AG09319 (cell line): ENCODE results near the gene EIF2S2.

Experiments
- DNase-seq: peaks from one replicate; pipeline ENCODE4 v3.0.0-alpha.2; 2010; ENCODE audit warnings: low read depth; ENCODE audit errors: extremely low read depth
- TF ChIP-seq, protein P1 (sequence below): IDR thresholded peaks from 2 replicates; pipeline ENCODE4 v1.5.1; 2011; ENCODE audit warnings: low read depth, mild to moderate bottlenecking, inconsistent platforms, low read length, moderate library complexity

The EIF2S2 gene

DNA sequence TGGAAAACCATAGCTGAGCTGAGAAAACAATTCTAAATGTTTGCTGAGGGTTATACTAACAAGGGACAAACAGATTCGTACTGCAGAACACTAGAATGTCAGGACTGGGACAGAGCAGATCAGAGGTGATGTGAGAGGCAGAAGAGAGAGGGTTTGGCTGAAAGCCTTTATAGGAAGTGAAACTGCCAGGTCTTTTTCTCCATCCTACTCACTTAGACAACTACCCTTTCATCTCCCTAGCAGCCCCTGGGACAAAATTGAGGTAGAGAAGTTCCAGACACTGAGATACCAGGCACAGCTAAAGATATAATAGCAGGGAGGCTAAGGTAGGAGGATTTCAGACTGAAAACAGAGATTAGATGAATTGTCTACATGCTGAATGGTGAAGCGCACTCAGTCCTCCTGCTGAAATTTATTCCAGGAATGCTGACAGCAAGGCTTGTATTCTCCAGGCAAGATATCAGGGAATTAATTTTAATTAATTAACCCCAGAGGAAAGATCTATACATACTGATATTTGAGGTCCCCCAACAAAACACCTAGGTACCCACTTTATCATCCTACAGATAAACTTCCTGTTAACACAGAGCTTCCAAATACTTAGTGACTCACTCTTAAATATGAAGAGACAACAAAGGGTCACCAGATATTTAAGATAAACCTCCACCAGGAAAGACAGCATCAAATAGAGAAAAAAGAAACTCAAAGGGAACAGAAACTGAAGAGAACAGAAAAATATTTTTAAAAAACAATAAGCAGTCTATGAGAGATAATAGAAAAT lies 12.6 kb upstream of the EIF2S2 start:
- DNase-seq, result no peak
- TF ChIP-seq, protein P1, sequence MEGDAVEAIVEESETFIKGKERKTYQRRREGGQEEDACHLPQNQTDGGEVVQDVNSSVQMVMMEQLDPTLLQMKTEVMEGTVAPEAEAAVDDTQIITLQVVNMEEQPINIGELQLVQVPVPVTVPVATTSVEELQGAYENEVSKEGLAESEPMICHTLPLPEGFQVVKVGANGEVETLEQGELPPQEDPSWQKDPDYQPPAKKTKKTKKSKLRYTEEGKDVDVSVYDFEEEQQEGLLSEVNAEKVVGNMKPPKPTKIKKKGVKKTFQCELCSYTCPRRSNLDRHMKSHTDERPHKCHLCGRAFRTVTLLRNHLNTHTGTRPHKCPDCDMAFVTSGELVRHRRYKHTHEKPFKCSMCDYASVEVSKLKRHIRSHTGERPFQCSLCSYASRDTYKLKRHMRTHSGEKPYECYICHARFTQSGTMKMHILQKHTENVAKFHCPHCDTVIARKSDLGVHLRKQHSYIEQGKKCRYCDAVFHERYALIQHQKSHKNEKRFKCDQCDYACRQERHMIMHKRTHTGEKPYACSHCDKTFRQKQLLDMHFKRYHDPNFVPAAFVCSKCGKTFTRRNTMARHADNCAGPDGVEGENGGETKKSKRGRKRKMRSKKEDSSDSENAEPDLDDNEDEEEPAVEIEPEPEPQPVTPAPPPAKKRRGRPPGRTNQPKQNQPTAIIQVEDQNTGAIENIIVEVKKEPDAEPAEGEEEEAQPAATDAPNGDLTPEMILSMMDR, result no peak

DNA sequence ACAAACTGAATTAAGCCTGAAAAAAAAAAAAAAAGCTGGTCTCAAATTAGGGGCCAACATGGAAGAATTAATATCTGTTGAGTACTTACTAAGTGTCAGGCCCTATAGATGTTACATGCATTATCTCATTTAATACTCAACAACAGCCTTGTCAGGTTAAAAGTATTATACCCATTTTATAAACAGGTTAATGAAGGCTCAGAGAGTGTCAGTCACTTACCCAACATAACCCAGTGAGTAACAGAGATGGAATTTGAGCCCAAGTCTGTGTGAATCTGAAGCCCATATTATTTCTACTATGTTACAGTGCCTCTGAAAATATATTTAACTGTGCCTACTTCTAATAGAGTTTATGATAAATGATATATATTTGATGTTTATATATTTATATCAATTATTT lies 11.3 kb upstream of the EIF2S2 start:
- no peak for DNase-seq
- TF ChIP-seq, protein P1, result no peak

DNA sequence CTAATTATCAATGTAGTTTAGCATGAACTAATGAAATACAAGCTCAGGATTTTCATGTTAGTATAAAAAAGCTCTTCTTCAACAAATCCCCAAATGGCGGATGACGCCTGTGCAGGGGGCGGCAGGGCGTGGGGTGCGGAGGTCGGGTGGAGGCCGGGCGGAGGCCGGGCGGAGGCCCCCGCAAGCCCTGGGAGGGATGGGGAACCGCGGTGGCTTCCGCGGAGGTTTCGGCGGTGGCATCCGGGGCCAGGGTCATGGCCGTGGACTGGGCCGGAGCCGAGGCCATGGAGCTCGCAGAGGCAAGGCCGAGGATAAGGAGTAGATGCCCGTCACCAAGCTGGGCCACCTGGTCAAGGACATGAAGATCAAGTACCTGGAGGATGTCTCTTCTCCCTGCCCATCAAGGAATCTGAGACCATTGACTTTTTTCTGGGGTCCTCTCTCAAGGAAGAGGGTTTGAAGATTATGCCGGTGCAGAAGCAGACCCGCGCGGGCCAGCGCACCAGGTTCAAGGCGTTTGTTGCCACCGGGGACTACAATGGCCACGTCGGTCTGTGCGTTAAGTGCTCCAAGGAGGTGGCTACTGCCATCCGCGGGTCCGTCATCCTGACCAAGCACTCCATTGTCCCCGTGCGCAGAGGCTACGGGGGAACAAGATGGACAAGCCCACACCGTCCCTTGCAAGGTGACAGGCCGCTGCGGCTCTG lies 10.4 kb upstream of the EIF2S2 start:
- TF ChIP-seq, protein P1, result no peak
- DNase-seq, result no peak

DNA sequence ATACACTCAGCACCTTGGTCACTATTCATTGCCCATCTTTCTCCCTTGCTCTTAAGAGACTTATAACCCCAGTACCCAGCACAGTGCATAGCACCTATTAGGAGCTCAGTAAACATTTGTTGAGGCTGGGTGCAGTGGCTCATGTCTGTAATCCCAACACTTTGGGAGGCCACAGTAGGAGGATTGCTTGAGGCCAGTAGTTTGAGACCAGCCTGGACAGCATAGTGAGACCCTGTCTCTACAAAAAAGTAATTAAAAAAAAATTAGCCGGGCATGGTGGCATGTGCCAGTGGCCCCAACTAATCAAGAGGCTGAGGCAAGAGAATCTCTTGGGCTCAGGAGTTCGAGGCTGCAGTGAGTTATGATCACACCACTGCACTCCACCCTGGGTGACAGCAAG lies 8.2 kb upstream of the EIF2S2 start:
- TF ChIP-seq, protein P1, result no peak
- DNase-seq, result no peak

DNA sequence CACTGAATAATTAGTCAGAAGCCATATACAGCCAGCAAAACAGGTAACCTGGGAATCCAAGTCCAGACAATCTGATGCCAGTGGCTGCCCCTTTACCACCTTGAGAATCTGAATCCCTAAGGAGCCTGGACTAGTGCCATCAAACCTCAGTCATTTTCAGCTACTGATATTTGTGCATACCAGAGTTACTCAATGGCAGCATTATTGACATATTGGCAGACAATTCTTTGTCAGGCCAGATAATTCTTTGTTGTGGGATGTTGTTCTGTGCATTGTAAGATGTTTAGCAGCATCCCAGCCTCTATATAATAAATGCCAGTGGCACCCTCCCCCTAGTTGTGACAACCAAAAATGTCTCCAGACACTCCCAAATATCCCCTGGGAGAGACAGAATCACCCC lies 3.2 kb upstream of the EIF2S2 start:
- TF ChIP-seq, protein P1, result no peak
- no peak for DNase-seq

DNA sequence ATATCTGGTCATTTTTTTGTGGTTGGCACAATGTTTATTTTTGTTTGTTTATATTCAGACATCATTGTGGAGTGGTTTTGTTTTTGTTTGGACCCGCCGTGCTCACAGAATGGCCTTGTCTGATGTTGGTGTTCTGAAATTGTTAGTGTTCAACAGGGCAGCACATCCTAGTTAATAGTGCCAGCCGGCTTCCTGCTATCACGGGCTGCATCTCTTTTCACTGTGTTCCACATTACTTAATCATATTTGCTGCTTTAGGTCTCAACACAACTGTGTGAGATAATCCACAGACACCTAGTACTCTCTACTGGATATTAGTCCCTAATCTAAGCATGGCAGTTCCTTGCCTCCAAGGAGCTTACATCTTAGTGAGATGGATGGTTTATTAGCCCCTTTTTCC lies 2.8 kb upstream of the EIF2S2 start:
- DNase-seq, result no peak
- TF ChIP-seq, protein P1, result no peak

DNA sequence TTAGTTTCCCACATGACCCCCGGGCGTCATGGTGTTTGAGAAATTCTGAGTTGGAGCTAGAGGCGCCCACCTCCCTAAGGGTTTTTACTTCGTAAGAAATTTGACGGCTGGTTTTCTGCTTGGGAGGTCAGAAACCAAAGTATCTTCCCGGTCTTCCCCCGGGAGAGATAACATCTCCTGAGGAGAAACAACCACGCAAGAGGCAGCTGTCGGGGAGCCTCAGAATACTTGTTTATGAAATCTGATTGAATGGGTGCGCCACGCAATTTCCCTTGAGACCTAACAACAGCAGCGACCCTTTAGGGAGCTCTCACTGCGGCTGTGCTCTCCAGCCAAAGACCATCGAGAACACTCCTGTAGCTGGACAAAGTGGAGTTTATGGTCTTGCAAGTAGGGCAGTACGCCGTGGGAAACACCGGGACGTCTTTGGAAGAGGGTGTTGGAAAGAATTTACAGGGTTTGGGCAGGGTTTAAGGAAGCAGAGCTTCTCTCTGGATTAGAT lies 608 bp upstream of the EIF2S2 start:
- TF ChIP-seq, protein P1, result no peak
- no peak for DNase-seq
